ENCODE results near the gene NPIPA7. TPM values are rescaled to one million over a fixed set of nuclear protein-coding genes. Genes with fewer than 3 reads are reported as not detected.
"Not testable (repeated sequence)": the region's sequence is repeated elsewhere in the genome, so short reads cannot be mapped to it uniquely, and the experiment has no call there.

NPIPA7 gene
- total RNA-seq, 1 donor from 2014 or later = 6.0 TPM

DNA sequence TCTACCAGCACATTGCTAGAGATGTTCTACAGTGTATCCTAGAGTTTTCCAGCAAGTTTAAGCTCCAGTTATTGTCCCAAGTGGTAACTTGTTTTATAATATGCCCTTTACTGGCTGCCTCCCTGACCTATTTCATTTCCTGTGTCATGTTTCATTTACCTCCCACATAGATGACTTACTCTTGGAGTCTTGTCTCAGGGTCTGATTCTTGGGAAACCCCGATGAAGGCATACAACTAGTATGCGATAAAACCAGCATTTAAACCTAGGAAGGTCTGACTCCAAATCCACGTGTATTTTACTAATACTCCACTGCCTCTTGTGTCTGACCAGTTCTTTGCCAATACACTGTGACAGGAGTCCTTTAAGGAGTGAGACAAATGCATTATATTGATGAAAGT is 55.8 kb downstream of the NPIPA7 start:
- not testable (repeated sequence) for H3K4me3 Mint-ChIP-seq (ENCODE audit: unreplicated experiment); H3K36me3 Mint-ChIP-seq (ENCODE audit: low read depth); H3K4me1 Mint-ChIP-seq (ENCODE audit: low read depth); H3K9me3 Mint-ChIP-seq (ENCODE audit: low read depth); H3K27me3 Mint-ChIP-seq (ENCODE audit: low read depth); DNase-seq (ENCODE audit: low spot score); H3K27ac Mint-ChIP-seq (ENCODE audit: unreplicated experiment)

DNA sequence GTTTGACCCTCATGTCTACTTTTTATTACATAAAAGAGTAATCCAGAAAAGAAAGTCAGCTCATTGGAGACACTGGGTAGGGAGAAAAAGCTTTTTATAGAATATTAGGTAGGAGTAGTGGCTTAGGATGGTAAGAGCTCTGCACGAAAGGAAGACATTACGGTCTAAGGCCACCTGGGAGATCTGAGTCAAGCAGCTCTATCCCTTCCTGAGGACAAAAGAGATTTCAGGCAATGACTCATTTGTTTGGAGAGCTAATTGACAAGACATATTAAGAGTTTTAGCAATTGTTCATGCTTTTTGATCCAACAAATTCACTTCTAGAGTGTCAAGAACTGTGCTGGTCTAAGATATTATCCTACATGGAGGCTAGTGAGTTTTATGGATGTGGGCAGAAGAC is 62.5 kb downstream of the NPIPA7 start:
- H3K27ac Mint-ChIP-seq (ENCODE audit: unreplicated experiment); H3K36me3 Mint-ChIP-seq (ENCODE audit: low read depth); H3K27me3 Mint-ChIP-seq (ENCODE audit: low read depth); H3K4me1 Mint-ChIP-seq (ENCODE audit: low read depth); H3K9me3 Mint-ChIP-seq (ENCODE audit: low read depth); DNase-seq (ENCODE audit: low spot score); H3K4me3 Mint-ChIP-seq (ENCODE audit: unreplicated experiment): not testable (repeated sequence)

Small RNAs within 50 kb of the gene (microRNA-seq; reads per million reads assigned to microRNA genes)
- gene MIR6511A3 (ENCODE audit: borderline number of aligned reads) (not detected), gene MIR6770-2 (ENCODE audit: borderline number of aligned reads) (not detected)

Other genes starting within 250 kb of the NPIPA7 start
- 0.99 to 2.7 TPM (median 1.5 TPM) in 3 replicates for gene ABCC6, start 155.6 kb upstream of the NPIPA7 start, total RNA-seq
- gene NOMO3, start 146.6 kb upstream of the NPIPA7 start, total RNA-seq = 25.1 to 70.4 TPM (median 28.0 TPM) in 3 replicates

All from chondrocyte (in vitro differentiated cells).